GM21447 (cell line): Measurements from ENCODE around the gene INO80E.
"Not testable (repeated sequence)": the region's sequence is repeated elsewhere in the genome, so short reads cannot be mapped to it uniquely, and the experiment has no call there.

Source experiments
- ATAC-seq: cut with Tn5 transposase; IDR thresholded peaks from one replicate; pipeline ENCODE4 v1.9.1; 2021; ENCODE audit not compliant: unreplicated experiment

INO80E gene

DNA sequence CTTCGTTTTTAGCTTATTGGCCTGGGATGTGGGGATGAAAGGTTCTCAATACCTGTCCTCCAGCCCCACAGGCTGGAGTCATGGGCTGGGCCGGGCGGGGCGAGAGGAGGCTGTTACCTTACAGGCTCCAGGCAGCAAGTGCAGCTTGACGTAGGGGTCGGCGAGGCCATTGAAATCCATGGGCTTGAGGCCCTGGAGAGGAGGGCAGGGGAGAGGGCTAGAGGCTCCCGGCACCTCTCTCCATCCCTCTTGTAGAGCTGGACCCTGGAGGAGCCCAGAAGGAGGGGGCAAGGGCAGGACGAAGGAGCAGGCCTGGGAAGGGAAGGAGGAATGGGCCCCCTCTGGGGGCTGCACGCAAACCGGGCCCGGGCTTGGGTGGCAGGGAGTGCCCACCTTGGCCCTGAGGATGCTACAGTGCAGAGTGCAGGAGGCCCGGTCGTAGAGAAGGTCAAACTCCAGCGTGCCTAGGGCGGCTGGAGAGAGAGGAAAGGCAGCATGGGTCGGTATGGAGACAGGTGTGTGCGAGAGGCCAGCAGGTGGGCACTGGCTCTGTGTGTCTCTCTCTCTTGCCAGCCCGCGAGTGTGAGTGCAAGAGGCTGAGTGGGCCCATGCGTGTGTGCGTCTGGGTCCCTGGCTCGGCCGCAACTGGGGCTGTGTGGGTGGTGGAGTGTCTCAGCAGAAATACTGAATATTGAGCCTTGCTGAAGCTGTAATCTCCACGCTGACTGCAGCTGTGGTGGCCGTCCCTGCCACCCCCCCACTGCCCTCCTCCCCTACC lies 13.2 kb downstream of the INO80E start:
- no peak for ATAC-seq

DNA sequence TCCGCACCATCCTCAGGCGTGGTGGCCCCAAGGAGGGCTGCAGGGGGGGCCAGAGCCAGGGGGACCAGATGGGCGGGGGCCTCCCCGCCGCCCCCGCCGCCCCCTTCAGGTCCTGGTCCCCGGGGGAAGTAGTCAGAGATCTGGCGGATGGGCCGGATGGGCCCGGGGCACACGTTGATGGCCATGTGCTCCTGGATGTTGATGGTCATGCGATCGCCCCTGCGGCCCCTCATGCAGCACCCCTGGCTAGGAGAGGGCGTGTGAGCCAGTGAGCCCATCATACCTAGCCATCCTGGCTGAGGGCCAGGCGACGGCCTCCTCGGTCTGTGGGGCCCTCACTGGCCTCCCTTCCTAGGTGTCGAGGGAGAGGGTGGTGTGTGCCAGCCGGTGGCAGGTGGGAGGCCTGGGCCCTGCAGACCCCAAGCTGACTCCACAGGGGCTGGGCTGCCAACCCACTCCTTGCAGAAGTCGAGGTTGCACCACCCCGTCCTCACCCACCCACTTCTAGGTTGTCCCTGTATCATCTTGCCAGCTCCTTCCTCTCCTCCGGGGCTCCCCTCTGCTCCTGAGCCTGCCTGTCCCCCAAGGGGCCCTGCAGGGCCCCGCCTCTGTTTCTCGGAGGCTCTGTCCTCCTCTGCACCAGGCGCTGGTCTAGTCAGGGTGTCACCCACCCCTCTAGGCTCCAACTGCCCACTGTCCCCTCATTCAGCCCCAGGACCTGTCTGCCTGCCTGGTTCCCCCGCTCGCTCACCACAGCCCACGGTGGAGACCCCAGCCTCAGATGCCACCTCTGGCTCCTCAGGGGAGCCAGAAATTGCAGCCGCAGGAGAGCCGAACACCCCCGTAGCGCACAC lies 14.2 kb downstream of the INO80E start:
- no peak for ATAC-seq

DNA sequence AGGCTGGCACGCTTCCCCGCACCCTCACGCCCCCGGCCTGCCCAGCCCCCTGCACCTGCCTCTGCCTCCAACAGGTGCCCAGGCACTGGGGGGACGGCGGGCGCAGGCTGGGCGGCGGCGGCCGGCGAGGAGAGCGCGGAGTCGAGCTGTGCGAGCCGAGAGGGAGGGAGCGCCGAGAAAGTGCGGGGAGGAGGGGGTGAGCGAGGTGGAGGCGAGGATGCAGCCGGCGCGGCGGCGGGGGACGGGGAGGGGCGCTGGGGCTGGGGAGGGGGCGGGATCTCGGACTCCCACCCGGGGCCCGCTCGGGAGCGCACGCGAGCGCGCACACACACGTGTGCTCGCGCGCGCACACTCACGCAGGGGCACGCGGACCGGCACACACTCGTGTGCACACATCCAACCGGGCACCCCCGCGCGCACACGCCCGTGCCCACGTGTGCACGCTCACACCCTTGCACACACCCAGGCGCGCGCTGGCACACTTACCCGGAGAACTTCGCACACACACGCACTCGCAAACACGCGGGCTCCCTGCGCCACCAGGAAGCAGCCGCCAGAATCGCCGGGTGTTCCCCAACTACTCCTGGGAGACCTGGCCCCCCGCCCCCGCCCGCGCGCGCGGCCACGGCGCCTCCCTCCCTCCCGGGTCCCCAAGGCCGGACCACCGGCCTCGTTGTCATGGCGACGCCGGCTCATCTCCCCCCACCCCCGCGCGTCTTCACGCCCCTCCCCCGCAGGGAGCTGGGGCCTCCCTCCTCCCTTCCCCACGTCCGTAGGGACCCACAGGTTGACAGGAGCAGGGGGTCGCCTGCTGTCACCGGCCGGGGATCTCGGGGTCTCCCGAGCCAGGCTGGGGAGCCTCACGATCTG lies 15.0 kb downstream of the INO80E start, which contains the start of gene DOC2A:
DOC2A (minus strand) TSS at position 184 of the 870 bp plus-strand sequence. CDS start 805 bp downstream, outside the sequence.
- ATAC-seq: no peak

GRCh38 chr16:30011714-30012504 lies 15.9 kb downstream of the INO80E start:
- ATAC-seq: no peak

DNA sequence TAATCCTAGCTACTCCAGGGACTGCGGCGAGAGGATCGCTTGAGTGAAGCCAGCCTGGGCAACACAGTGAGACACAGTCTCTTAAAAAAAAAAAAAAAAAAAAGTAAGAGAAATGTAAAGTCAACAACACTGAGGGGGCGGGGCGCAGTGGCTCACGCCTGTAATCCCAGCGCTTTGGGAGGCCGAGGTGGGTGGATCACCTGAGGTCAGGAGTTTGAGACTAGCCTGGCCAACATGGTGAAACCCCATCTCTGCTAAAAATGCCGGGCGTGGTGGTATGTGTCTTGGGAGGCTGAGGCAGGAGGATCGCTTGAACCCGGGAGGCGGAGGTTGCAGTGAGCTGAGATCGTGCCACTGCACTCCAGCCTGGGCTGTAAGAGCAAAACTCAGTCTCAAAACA lies 16.6 kb downstream of the INO80E start:
- not testable (repeated sequence) for ATAC-seq

DNA sequence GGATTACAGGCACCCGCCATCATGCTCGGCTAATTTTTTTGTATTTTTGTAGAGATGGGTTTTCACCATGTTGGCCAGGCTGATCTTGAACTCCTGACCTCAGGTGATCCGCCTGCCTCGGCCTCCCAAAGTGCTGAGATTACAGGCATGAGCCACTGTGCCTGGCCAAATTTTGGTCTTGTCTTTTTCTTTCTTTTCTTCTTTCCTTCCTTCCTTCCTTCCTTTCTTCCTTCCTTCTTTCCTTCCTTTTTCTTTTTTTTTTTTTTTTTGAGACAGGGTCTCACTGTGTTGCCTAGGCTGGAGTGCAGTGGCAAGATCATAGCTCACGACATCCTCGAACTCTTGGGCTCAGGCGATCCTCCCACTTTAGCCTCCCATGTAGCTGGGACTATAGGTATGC lies 19.4 kb downstream of the INO80E start:
- ATAC-seq: not testable (repeated sequence)

DNA sequence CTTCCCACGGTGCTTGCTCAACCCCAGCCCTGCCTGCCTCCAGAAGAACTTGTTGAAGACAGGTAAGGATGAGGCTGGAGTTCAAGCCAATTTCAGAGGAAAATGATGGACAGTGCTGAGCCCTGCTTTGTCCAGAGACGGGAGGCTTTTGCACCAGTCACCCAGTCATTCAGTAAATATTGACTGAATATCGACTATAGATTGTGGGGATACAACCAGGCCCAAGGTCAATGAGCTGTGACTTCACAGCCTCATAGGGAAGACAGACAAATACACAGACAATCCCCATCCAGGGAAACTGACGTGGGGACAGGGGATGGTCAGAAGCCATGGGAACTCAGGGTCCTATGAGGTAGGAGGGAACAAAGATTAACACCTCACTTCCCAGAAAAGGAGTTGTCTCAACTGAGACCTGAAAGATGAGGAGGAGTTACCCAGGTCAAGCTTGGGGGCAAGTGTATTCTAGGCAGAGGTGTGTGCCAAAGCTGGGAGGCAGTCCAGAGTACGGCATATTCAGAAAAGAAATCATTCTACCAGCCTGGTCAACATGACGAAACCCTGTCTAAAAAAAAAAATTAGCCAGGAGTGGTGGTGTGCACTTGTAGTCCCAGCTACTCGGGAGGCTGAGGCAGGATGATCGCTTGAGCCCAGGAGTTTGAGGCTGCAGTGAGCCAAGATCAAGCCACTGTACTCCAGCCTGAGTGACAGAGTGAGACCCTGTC lies 20.7 kb downstream of the INO80E start:
- no peak for ATAC-seq

GRCh38 chr16:30017277-30017656 lies 21.2 kb downstream of the INO80E start:
- no peak for ATAC-seq

GRCh38 chr16:30017937-30018336 lies 21.9 kb downstream of the INO80E start:
- not testable (repeated sequence) for ATAC-seq

DNA sequence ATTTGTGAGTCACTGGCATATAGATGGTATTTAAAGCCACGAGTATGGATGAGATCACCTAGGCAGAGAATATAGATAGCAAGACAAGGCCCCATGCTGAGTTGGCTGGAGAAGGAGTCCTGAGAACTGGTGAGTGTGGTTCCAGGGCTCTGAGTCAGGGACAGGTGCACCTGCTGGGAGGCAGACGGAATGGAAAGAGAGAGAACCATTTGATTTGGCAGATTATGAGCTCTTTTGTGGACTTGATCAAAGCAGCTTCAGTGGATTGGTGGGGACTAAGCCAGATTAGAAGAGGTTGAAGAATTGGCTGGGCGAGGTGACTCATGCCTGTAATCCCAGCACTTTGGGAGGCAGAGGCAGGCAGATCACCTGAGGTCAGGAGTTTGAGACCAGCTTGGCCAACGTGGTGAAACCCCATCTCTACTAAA lies 22.7 kb downstream of the INO80E start:
- no peak for ATAC-seq

DNA sequence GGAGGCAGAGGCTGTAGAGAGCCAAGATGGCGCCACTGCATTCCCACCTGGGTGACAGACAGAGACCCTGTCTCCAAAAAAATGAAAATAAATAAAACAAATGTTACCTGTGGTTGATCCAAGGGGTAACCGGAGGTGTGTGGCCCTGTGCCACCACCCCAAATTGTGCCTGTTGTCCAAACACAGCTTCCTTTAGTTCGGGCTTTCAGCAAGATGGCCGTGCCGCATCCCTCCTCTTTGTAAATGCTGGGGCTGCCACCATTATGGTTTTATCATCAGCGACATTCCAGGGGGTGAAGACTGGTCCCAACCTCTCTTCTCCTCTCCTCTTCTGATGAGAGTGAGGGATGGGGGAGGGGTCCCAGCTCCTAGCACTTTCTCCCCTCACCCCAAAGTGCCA lies 26.8 kb downstream of the INO80E start, which contains the start of gene C16orf92:
C16orf92 (plus strand) TSS at position 312 of the 400 bp plus-strand sequence. CDS start 143 bp downstream, outside the sequence.
- no peak for ATAC-seq

- no peak for ATAC-seq
These were observed 27.5 kb downstream of the INO80E start for GRCh38 chr16:30023586-30023985.

GRCh38 chr16:30024451-30024850 lies 28.4 kb downstream of the INO80E start:
- no peak for ATAC-seq

- no peak for ATAC-seq
These were observed 29.1 kb downstream of the INO80E start for GRCh38 chr16:30025156-30025555.

- no peak for ATAC-seq
These were observed 29.5 kb downstream of the INO80E start for GRCh38 chr16:30025574-30025973.

DNA sequence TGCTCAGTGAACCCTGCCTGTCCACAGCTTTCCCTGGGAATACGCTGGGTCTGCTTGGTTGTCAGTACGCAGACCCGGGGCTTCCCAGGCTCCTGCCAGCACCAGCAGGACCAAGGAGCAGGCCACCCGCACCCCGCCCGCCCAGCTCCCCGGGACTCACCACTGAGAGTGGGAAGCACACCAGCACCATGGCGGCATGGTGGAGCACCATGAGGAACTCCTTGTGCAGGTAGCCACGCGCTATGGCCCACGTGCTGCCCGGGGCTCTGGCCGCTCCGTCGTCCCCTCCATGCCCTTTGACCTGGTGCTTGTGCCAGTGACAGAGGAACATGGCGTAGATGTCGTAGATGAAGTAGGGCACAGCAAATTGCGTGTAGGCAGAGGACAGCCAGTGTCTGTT lies 30.4 kb downstream of the INO80E start:
- no peak for ATAC-seq

DNA sequence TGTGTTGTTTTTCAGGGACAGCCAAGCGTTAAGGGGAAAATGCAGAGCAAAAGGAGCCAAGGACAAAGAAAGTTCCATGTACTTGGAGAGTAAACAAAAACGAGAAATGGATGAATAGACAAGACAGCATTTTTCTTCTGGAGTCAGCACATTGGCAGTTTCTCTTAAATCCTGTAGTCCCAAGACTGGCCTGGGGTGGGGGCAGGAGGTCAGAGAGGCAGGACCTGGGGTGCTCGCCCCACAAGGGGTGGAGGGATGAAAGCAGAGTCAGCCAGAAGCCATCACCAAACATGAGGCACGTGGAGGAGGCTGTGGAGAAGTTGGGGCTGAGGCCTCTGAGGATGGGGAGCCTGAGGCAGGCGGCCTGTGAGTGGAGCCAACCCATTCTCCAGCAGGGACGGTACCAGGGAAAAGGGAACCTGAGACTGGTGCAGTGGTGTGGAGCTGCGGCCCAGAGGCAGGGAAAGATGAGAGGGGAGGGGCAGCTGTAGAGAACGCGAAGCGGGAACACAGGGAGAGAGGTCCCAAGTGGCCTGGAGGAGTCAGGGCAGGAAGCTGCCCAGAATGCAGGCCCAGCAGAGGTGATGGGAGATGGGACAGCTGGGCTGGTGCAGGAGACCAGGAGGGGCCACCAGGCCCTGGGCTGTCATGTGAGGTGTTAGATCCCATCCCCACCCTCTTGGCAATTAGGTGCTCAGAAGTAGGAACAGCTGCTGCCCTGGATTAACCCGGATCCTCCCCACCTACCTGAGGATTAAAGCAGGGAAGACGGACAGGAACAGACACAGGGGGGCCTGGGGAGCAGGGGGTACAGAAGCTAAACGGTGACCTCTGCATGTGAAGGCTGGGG lies 31.8 kb downstream of the INO80E start:
- ATAC-seq: no peak

DNA sequence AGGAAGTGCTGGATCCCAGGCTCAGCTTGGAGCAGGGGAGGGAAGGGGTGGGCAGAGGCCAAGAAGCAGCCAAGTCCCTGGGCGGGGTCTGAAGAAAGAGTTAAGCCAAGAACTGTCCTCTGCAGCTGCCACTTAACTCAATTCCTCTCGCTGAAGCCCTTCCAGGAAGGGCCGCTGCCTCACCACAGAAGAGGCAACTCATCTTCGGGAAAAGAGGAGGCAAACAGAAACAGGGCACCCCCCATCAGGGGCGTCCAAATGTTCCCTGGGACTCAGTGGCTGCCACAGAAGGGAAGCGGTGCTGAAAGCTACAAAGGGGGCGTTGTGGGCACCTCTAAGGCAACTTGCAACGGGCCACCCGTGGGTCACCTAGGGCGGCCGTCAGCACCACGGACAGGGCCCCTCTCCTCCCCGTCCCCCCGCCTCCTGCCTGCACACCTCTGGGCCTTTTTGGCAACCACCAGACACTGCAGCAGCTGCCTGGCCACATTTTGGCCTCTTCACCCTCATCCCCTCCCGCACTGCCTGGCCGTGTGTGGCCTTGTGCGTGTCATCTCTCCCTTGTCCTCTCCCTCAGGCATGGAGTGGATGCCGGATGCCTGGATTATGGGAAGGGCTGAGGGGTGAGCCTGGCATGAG lies 32.5 kb downstream of the INO80E start:
- no peak for ATAC-seq
